A673 (cell line): ENCODE results near the gene TMEM45A. TPM values are rescaled to one million over a fixed set of nuclear protein-coding genes. Genes with fewer than 3 reads are reported as not detected.
"Not testable (repeated sequence)": the region's sequence is repeated elsewhere in the genome, so short reads cannot be mapped to it uniquely, and the experiment has no call there.

Experiments used
- BruUV-seq: library from RNA; stranded (reverse); fragments of 400-500 nt; replicated peaks from 2 replicates; lab custom pipeline; 2021; lab: Mats Ljungman, UMichigan
- CTCF ChIA-PET: fragments of 300-600 bp; sonication (Branson Sonifier 250); formaldehyde crosslinking; loops from one replicate; lab custom pipeline; 2022; ENCODE audit warnings: antibody characterized with exemption; lab: Charles Lee
- POLR2A ChIA-PET: fragments of 300-600 bp; sonication (Branson Sonifier 250); formaldehyde crosslinking; loops from one replicate; lab custom pipeline; 2022; ENCODE audit warnings: antibody characterized with exemption; ENCODE audit not compliant: low non-redundant PET; lab: Charles Lee
- DNase-seq: peaks from one replicate; pipeline ENCODE4 v3.0.0-alpha.2; 2015; ENCODE audit warnings: low spot score
- H3K27ac ChIP-seq: fragments of 200-600 bp; sonication (generic); 2 replicates; pipeline ENCODE4 v1.5.1; 2016; ENCODE audit warnings: mixed run types, low read depth, mild to moderate bottlenecking, mixed read lengths, antibody characterized with exemption, low read length; ENCODE audit not compliant: poor library complexity, severe bottlenecking
- H3K27me3 ChIP-seq: fragments of 200-600 bp; sonication (generic); replicated peaks from 2 replicates; pipeline ENCODE4 v1.6.1; 2017; ENCODE audit warnings: mixed run types, low read depth, mild to moderate bottlenecking, mixed read lengths, antibody characterized with exemption, low read length; ENCODE audit not compliant: insufficient read depth, poor library complexity
- H3K36me3 ChIP-seq: fragments of 200-600 bp; sonication (generic); 2 replicates; pipeline ENCODE4 v1.6.1; 2016; ENCODE audit warnings: mixed run types, mild to moderate bottlenecking, mixed read lengths, antibody characterized with exemption, low read length; ENCODE audit not compliant: insufficient read depth, poor library complexity, severe bottlenecking
- H3K4me1 ChIP-seq: fragments of 200-600 bp; sonication (generic); 2 replicates; pipeline ENCODE4 v1.6.1; 2017; ENCODE audit warnings: mixed run types, mild to moderate bottlenecking, mixed read lengths, antibody characterized with exemption, low read length; ENCODE audit not compliant: insufficient read depth, poor library complexity, severe bottlenecking
- H3K4me3 ChIP-seq: fragments of 200-600 bp; sonication (generic); 2 replicates; pipeline ENCODE4 v1.5.1; 2016; ENCODE audit warnings: low read depth, mixed run types, mild to moderate bottlenecking, mixed read lengths, low read length; ENCODE audit not compliant: poor library complexity, severe bottlenecking
- H3K9me3 ChIP-seq: fragments of 200-600 bp; sonication (generic); 2 replicates; pipeline ENCODE4 v1.6.1; 2016; ENCODE audit warnings: mixed run types, low read depth, mild to moderate bottlenecking, mixed read lengths, antibody characterized with exemption, low read length; ENCODE audit not compliant: poor library complexity, severe bottlenecking
- EZH2 ChIP-seq: fragments of 200-600 bp; sonication (generic); IDR thresholded peaks from 2 replicates; pipeline ENCODE4 v1.6.1; 2017; ENCODE audit warnings: borderline replicate concordance, low read depth, mild to moderate bottlenecking, mixed read lengths, antibody characterized with exemption, low read length; ENCODE audit not compliant: poor library complexity, severe bottlenecking
- intact Hi-C: fragments of 100-400 bp; cut with micrococcal nuclease; formaldehyde crosslinking; loops from one replicate; pipeline ENCODE4 v1.10.0; 2022; ENCODE audit not compliant: unreplicated experiment
- total RNA-seq: library from RNA; stranded (reverse); gene quantifications from 2 replicates; pipeline ENCODE4 v1.2.3, GENCODE V29; 2021
- TF ChIP-seq, protein P1 (sequence below): fragments of 300-800, 200-600 bp; sonication (generic); conservative IDR thresholded peaks from 2 replicates; pipeline ENCODE4 v1.5.1; 2017; ENCODE audit warnings: low read depth, mild to moderate bottlenecking, antibody characterized with exemption, low read length, moderate library complexity, mixed read lengths

Gene TMEM45A
- total RNA-seq, 1 experiment from 2014 or later: 3.4 TPM

DNA sequence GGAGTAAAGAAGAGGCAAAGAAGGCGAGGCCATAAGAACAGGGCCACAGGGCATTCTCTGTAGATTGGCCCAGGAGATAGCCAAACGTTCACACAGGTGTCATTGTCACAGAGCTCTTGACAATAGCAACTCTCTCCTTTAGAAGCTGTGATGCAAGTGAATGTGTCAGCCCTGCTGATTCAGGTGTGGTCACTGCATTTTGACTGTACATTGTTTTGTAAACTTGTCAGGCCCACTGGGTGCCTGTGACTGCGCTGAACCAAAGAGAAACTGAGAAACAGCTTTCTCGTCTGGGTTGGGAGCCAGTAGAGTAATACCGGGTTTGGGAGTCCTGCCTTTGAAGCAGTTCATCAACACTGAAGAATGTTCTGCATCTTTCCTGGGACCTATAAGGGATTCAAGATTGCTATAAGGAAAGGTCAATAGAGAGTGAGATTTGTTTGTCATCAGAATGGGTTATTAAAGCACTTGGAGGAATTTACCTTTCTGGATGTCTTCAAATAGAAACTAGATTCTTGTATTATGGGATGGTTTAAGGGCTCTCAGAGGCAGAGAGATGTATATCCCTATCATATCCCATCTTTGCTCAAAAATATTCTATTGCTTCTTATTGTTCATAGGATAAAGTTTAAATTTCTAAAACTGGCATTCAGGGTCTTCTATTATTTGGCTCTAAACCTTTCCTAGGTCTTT lies 45.4 kb downstream of the TMEM45A start:
- H3K4me1 ChIP-seq: no peaks in the 10 kb centered on the region
- H3K36me3 ChIP-seq: no peaks in the 10 kb centered on the region
- ChIA-PET POLR2A (no interaction called here), CTCF (no interaction called here)
- TF ChIP-seq, protein P1, sequence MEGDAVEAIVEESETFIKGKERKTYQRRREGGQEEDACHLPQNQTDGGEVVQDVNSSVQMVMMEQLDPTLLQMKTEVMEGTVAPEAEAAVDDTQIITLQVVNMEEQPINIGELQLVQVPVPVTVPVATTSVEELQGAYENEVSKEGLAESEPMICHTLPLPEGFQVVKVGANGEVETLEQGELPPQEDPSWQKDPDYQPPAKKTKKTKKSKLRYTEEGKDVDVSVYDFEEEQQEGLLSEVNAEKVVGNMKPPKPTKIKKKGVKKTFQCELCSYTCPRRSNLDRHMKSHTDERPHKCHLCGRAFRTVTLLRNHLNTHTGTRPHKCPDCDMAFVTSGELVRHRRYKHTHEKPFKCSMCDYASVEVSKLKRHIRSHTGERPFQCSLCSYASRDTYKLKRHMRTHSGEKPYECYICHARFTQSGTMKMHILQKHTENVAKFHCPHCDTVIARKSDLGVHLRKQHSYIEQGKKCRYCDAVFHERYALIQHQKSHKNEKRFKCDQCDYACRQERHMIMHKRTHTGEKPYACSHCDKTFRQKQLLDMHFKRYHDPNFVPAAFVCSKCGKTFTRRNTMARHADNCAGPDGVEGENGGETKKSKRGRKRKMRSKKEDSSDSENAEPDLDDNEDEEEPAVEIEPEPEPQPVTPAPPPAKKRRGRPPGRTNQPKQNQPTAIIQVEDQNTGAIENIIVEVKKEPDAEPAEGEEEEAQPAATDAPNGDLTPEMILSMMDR: no peak
- no peak for TF ChIP-seq EZH2
- no peaks in the 10 kb centered on the region for H3K27me3 ChIP-seq
- no peak for DNase-seq
- H3K4me3 ChIP-seq: no peak overlapping the region
- H3K9me3 ChIP-seq: no peaks in the 10 kb centered on the region
- H3K27ac ChIP-seq: no peak overlapping the region
- intact Hi-C loops: no loop called here
- BruUV-seq: no TSS peak

DNA sequence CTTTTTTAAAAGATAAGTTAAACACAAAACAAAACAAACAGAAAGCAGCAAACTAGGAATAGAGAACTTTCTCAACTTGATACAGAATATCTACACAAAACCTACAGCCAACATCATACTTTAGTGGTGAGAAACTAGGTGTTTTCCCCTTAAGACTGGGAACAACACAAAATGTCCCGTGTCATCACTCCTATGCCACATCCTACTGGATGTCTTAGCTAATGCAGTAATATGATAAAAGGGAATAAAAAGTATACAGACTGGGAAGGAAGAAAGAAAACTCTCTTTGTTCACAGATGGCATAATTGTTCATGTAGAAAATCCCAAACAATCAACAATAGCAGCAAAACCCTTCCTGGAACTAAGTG lies 45.9 kb downstream of the TMEM45A start:
- DNase-seq: no peak
- ChIA-PET CTCF (no interaction called here), POLR2A (no interaction called here)
- Histone ChIP-seq H3K27me3 (no peaks in the 10 kb centered on the region), H3K27ac (no peak overlapping the region), H3K9me3 (no peaks in the 10 kb centered on the region), H3K4me1 (no peaks in the 10 kb centered on the region), H3K36me3 (no peaks in the 10 kb centered on the region), H3K4me3 (no peak overlapping the region)
- TF ChIP-seq EZH2: no peak
- TF ChIP-seq, protein P1: no peak
- no TSS peak for BruUV-seq
- intact Hi-C loops: no loop called here

DNA sequence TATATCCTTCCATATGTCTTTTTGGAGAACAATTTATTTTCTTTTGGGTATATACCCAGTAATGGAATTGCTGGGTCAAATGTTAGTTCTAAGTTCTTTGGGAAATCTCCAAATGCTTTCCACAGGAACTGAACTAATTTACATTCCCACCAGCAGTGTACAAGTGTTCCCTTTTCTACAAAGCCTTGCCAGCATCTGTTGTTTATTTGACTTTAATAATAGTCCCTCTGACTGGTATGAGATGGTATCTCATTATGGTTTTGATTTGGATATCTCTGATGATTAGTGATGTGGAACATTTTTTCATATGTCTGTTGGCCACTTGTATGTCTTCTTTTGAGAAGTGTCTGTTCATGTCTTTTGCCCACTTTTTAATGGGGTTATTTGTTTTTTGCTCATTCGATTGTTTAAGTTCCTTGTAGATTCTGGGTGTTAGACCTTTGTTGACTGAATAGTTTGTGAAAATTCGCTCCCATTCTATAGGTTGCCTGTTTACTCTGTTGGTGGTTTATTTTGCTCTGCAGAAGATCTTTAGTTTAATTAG lies 48.4 kb downstream of the TMEM45A start:
- H3K4me3 ChIP-seq: no peak overlapping the region
- BruUV-seq: no TSS peak
- no peak for DNase-seq
- ChIA-PET CTCF (no interaction called here), POLR2A (no interaction called here)
- no peaks in the 10 kb centered on the region for H3K9me3 ChIP-seq
- no peaks in the 10 kb centered on the region for H3K4me1 ChIP-seq
- no peaks in the 10 kb centered on the region for H3K36me3 ChIP-seq
- H3K27me3 ChIP-seq: no peaks in the 10 kb centered on the region
- intact Hi-C loops: no loop called here
- TF ChIP-seq, protein P1: no peak
- TF ChIP-seq EZH2: no peak
- no peak overlapping the region for H3K27ac ChIP-seq

DNA sequence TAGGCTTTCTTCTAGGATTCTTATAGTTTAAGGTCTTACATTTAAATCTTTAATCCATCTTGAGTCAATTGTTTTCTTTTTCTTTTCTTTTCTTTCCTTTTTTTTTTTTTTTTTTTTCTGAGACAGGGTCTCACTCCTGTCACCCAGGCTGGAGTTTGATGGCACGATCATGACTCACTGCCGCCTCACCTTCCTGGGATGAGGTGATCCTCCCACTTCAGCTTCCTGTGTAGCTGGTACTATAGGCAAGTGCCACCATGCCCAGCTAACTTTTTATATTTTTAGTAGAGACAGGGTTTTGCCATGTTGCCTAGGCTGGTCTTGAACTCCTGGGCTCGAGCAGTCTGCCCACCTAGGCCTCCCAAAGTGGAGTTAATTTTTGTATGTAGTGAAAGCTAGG lies 49.0 kb downstream of the TMEM45A start:
- BruUV-seq, H3K4me1 ChIP-seq, DNase-seq, H3K27me3 ChIP-seq, H3K27ac ChIP-seq, H3K9me3 ChIP-seq, H3K36me3 ChIP-seq, CTCF ChIA-PET, intact Hi-C loops, H3K4me3 ChIP-seq, POLR2A ChIA-PET: not testable (repeated sequence)
